ENCODE data around the gene SLC26A1.

GRCh38 chr4:996030-996996 is 3.1 kb upstream of the SLC26A1 start:
- TF ChIP-seq AR (CRISPR knock-in tag; IDR thresholded peaks at IDR 0.05) (no peak), IRF2 (CRISPR knock-in tag; IDR thresholded peaks at IDR 0.05; ENCODE audit: borderline replicate concordance, low read depth) (no peak), CTCF (IDR thresholded peaks at IDR 0.05) (no peak), JUN (CRISPR knock-in tag; IDR thresholded peaks at IDR 0.05) (no peak), NR3C1 (CRISPR knock-in tag; conservative IDR thresholded peaks at IDR 0.05; ENCODE audit: low read depth) (no peak), MAX (CRISPR knock-in tag; IDR thresholded peaks at IDR 0.05) (no peak), RELA (CRISPR knock-in tag; IDR thresholded peaks at IDR 0.05; ENCODE audit: borderline replicate concordance) (no peak)
